RWPE2 (cell line): Measurements from ENCODE around the gene C6orf141.

Source experiments
- ATAC-seq: fragments of 200-7000 bp; cut with Tn5 transposase; 3 replicates; pipeline ENCODE4 v1.9.1; 2021; ENCODE audit warnings: low read depth
- DNase-seq: peaks from one replicate; pipeline ENCODE4 v3.0.0-alpha.2; 2020; ENCODE audit warnings: low spot score
- H3K27ac ChIP-seq: fragments of 450-650 bp; 2 replicates; pipeline ENCODE4 v1.5.1; 2017; ENCODE audit warnings: mild to moderate bottlenecking; ENCODE audit not compliant: poor library complexity, severe bottlenecking
- H3K27me3 ChIP-seq: fragments of 250-450 bp; sonication (Bioruptor Pico); 2 replicates; pipeline ENCODE4 v1.5.1; 2021; ENCODE audit warnings: mild to moderate bottlenecking, moderate library complexity; ENCODE audit not compliant: insufficient read depth, poor library complexity, severe bottlenecking
- H3K36me3 ChIP-seq: fragments of 250-450 bp; sonication (Bioruptor Pico); 2 replicates; pipeline ENCODE4 v1.5.1; 2020; ENCODE audit warnings: low read depth, mild to moderate bottlenecking, moderate library complexity
- H3K4me1 ChIP-seq: fragments of 250-450 bp; sonication (Bioruptor Pico); 2 replicates; pipeline ENCODE4 v1.5.1; 2021; ENCODE audit warnings: mild to moderate bottlenecking, moderate library complexity; ENCODE audit not compliant: insufficient read depth, poor library complexity, severe bottlenecking
- H3K4me3 ChIP-seq: fragments of 250-450 bp; sonication (Bioruptor Pico); 2 replicates; pipeline ENCODE4 v1.5.1; 2021; ENCODE audit warnings: mild to moderate bottlenecking, moderate library complexity; ENCODE audit not compliant: severe bottlenecking
- H3K9me3 ChIP-seq: fragments of 250-450 bp; sonication (Bioruptor Pico); 2 replicates; pipeline ENCODE4 v1.5.1; 2021; ENCODE audit warnings: mild to moderate bottlenecking, moderate library complexity; ENCODE audit not compliant: severe bottlenecking
- TF ChIP-seq, protein P1 (sequence below): fragments of 450-650 bp; IDR thresholded peaks from one replicate; pipeline ENCODE4 v1.5.1; 2017; ENCODE audit warnings: mild to moderate bottlenecking, moderate library complexity; ENCODE audit not compliant: poor library complexity, severe bottlenecking

Gene C6orf141

DNA sequence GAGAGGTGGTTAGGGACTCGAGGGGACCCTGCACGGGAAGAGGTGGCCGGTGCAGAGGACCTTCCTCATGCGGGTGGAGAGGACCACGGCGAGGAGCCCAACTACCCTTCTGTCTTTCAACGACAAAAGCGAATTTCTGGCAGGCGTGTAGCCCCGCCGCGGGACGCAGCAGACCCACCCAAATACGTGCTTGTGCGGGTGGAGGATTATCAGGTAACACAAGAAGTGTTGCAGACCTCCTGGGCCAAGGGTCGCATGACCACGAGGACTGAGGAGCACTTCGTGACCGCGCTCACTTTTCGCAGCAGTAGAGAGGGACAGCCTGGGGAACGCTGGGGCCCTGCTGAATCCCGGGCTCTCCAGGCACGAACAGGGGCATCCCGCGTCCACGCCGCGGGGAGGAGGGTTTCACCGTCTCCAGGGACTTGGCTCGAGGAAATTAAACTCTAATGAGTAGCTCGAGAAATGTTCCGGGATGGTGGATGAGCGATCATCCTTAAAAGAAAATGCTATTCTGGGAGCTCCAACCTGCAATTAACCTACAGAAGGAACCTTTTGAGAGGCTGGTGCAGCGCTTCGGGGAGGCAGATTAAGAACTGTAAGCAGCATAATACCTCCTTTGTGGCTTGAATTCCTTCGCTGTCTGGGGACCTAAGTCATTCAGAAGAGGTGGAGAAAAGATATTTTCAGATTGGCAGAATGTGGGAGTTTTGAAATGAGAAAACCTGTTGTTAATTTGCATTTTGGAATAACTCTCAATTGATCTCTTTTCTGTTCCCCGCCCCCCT lies 804 bp downstream of the C6orf141 start:
- H3K4me3 ChIP-seq, result peak overlapping the region; percentile 69
- peak; percentile 20; the same call in 2 of the 3 replicates for ATAC-seq

DNA sequence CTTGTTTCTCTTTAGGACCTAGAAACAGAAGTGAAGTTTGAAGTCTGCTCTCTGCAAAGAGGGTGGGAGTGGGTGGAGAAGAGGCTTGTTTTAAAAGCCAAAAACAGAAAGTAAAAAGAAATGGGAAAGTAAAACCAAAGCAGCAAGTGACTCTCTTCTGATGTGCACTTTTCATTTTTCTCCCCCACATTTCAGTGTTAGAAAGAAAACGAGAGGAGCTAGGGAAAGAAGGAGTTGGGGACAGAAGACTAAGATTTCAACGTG lies 1.3 kb downstream of the C6orf141 start:
- H3K27ac ChIP-seq, result peak overlapping the region; percentile 95
- ATAC-seq, result no peak

More for the DNA sequence above, 804 bp downstream of the C6orf141 start:
- TF ChIP-seq, protein P1, sequence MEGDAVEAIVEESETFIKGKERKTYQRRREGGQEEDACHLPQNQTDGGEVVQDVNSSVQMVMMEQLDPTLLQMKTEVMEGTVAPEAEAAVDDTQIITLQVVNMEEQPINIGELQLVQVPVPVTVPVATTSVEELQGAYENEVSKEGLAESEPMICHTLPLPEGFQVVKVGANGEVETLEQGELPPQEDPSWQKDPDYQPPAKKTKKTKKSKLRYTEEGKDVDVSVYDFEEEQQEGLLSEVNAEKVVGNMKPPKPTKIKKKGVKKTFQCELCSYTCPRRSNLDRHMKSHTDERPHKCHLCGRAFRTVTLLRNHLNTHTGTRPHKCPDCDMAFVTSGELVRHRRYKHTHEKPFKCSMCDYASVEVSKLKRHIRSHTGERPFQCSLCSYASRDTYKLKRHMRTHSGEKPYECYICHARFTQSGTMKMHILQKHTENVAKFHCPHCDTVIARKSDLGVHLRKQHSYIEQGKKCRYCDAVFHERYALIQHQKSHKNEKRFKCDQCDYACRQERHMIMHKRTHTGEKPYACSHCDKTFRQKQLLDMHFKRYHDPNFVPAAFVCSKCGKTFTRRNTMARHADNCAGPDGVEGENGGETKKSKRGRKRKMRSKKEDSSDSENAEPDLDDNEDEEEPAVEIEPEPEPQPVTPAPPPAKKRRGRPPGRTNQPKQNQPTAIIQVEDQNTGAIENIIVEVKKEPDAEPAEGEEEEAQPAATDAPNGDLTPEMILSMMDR, result no peak
- Histone ChIP-seq H3K4me1 (peaks cover 23% of the 10 kb centered on the region), H3K36me3 (peaks cover 37% of the 10 kb centered on the region), H3K27me3 (no peaks in the 10 kb centered on the region), H3K9me3 (no peaks in the 10 kb centered on the region), H3K27ac (peak overlapping the region; percentile 95)
- DNase-seq, result no peak

DNA sequence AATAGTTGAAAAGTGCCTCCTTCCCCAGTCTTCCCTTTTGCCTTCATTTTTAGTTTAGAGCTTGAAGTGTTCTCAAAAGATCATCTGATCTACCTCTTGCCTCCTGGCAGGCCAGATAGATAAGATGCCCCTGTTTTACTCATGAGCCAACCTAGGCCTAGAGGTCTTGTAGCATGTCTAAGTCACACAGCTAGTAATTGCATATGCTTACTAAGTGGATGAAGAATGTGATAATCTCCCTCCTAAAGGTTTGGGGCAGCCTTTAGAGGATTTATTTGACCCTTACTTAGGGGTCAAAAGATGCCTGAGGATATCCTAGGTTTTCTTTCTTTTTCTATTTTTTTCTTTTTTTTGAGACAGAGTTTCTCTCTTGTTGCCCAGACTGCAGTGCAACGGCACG lies 2.1 kb downstream of the C6orf141 start:
- Histone ChIP-seq H3K4me3 (peak overlapping the region; percentile 69), H3K27ac (peak overlapping the region; percentile 95), H3K4me1 (peaks cover 34% of the 10 kb centered on the region), H3K27me3 (no peaks in the 10 kb centered on the region), H3K36me3 (peaks cover 47% of the 10 kb centered on the region), H3K9me3 (no peaks in the 10 kb centered on the region)
- DNase-seq (no peak), ATAC-seq (peak; percentile 26; the same call in 1 of the 3 replicates)
- TF ChIP-seq, protein P1, result no peak

More for the DNA sequence above, 1.3 kb downstream of the C6orf141 start:
- TF ChIP-seq, protein P1, result no peak
- Histone ChIP-seq H3K27me3 (no peaks in the 10 kb centered on the region), H3K9me3 (no peaks in the 10 kb centered on the region), H3K36me3 (peaks cover 39% of the 10 kb centered on the region), H3K4me3 (peak overlapping the region; percentile 69), H3K4me1 (peaks cover 27% of the 10 kb centered on the region)
- DNase-seq, result no peak

DNA sequence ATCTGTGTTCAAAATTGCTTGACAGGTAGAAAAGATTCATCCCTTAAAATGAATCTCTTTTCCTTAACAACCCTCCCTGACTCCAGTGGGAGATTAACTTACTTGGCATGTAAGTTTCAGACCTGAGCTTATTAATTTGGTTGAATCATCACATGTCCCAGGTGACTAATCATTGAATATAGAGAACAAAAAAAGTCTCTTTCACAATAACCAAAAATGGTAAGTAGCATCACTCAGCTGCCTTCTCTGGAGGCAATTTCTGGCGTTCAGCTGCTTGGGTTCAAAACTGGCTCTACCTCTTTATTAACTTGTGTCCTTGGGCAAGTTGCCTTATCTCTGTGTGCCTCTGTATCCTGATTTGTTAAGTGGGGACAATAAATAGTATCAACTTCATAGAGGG lies 2.9 kb downstream of the C6orf141 start:
- Histone ChIP-seq H3K4me3 (peak overlapping the region; percentile 69), H3K27ac (peak overlapping the region; percentile 95), H3K27me3 (no peaks in the 10 kb centered on the region), H3K9me3 (no peaks in the 10 kb centered on the region), H3K36me3 (peaks cover 54% of the 10 kb centered on the region), H3K4me1 (peaks cover 34% of the 10 kb centered on the region)
- ATAC-seq (peak; percentile 48), DNase-seq (no peak)
- TF ChIP-seq, protein P1, result no peak

DNA sequence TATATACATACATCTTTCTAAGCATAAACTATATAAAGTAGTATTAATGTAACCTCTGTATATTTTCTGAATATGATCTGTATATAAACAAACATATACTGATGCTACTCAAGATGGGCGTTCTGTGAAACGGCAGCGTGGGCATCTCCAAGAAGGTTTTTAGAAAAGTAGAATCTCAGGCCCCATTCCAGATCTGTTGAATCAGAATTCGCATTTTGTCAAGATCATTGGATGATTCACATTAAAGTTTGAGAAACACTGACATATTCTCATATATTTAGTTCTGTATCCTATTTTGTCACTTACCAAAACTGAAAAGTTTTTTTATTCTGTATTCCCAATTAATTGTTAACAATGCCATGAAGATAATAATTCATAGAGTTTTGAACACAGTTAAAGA lies 5.5 kb downstream of the C6orf141 start:
- no peaks in the 10 kb centered on the region for H3K9me3 ChIP-seq
- H3K27ac ChIP-seq, result peak overlapping the region; percentile 95
- no peaks in the 10 kb centered on the region for H3K27me3 ChIP-seq
- DNase-seq, result no peak
- no peak for ATAC-seq
- H3K4me3 ChIP-seq, result no peak overlapping the region
- peaks cover 74% of the 10 kb centered on the region for H3K36me3 ChIP-seq
- TF ChIP-seq, protein P1, result no peak
- H3K4me1 ChIP-seq, result peaks cover 34% of the 10 kb centered on the region
